Measurements from ENCODE around the gene MED29. TPM values are rescaled to one million over a fixed set of nuclear protein-coding genes. Genes with fewer than 3 reads are reported as not detected.
A peak's percentile ranks its signal among the peaks of the same experiment; 100 is the strongest.

MED29 gene
- total RNA-seq, 1 experiment from 2014 or later, result 38.7 TPM

DNA sequence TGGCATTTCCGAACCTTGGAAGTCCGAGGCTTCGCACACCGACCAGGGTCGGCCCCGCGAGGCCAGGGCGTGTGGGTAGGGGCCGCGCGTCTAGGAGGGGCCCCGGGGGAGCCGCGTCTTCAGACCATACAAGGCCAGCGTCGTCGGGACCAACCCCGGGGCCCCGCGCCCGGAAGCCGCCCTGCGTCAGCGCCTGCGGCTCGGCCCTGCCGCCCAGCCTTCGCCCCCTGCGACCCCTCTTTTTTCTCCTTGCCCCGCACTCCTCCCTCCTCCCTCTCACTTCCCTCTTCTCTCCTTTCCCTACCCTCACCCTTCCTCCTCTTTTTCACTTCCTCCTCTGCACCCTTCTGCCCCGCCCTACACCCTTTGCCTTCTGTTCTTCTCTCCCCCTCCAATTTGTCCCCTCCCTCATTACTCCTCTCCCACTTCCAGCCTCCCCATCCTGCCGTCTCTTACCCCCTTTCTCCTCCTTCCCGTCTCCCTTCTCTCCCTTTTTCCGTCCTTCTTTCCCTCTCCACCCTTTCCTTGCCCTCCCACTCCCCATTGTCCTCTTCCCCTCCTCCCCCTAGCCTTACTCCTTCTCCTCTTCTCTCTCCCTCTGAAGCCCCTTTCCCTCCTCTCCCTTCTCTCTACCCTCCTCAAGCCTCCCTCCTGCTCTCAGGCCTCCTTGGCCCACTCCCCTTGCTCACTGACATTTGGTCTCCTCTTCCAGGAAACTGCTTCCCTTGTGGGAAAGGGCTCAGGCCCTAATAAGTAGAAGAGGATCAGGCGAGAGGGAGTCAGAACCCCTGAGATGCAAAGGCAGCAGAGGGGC is 19.0 kb downstream of the MED29 start:
- DNase-seq (ENCODE audit: low read depth), result peak; percentile 60

GRCh38 chr19:39410831-39411080 is 19.6 kb downstream of the MED29 start:
- no peak for DNase-seq (ENCODE audit: low read depth)

GRCh38 chr19:39411081-39411831 is 20.1 kb downstream of the MED29 start:
- no peak for DNase-seq (ENCODE audit: low read depth)

DNA sequence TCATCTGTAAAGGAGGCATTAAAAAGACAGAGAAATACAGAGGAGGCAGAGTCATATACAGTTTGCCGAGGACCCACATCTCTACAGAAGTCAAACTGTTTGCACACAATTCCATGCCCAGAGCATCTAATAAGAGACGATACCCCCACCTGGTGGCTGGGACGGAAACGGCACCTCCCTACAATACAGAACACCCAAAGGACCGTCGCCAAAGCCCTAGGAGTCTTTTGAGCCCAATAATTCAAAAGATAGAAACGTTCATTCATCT is 20.6 kb downstream of the MED29 start:
- peak; percentile 93 for DNase-seq (ENCODE audit: low read depth)

DNA sequence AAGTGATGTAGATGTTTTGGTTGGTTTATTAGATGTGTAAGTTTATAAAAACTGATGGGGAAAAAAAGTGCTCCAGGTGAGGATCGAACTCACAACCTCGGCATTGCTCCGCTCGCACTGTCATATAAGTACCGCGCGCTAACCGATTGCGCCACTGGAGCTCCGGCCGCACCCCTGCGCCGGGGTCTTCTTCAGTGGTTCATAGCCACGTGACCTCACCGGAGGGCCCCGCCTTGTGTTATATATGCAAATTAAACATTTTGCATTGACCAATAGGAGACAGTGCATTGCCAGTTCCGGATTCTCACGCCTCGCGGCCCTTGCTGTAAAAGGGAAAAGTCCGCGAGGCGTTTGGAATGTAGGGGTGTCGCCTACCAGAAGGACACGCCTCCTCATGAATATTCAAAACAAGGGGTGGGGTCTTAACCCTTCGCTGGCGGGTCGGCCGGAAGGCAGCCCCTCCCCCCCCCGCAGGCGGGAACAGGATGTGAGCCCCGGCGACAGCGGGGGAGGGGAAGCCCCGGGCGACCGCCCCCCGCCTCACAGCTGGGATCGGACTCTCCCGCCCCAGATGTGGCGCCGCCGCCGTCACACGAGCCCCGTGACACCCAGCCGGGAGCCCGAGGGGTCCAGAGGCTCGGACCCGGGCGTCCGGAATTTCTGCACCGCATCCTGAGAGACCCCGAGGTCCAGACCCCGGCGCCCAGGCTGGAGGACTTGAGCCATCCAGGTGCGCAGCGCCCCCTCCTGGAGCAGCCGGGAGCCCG is 21.1 kb downstream of the MED29 start, which contains the start of gene PLEKHG2:
PLEKHG2 (plus strand) TSS at position 570 of the 767 bp plus-strand sequence. CDS start 1,418 bp downstream, outside the sequence.
- peak; percentile 100 for DNase-seq (ENCODE audit: low read depth)

GRCh38 chr19:39412867-39413271 is 21.7 kb downstream of the MED29 start:
- DNase-seq (ENCODE audit: low read depth), result no peak

DNA sequence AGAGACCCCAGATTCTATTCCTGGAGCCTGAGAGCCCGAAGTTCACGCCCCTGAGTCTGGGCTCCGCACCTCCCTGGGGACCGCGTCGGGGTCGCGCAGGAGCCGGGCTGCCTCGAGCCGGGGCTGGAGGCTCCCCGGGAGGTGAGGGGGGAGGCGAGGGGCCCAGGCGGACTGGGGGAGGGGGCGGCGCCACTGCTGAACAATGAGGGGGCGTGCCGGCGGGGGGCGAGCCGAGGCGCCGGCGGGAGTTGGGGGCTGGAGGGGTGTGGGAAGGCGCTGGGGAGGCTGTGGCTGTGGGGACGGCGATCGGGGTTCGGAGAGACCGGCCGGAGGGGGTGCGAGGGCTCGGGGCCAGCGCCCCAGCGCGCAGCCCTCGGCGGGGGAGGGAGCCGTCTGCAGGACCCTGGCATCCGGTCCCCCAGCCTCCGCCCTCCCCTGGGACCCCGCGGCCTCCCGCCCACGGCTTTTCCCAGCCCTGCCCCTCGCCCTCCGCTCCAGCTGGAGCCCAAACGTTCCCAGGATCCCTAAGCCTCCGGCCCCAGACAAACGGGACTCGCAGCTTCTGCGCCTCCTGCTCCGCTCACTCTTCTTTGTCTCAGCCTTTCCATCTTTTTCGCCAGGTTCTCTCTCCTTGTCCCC is 22.2 kb downstream of the MED29 start:
- DNase-seq (ENCODE audit: low read depth), result peak; percentile 66

GRCh38 chr19:39413911-39414608 is 22.9 kb downstream of the MED29 start:
- no peak for DNase-seq (ENCODE audit: low read depth)

DNA sequence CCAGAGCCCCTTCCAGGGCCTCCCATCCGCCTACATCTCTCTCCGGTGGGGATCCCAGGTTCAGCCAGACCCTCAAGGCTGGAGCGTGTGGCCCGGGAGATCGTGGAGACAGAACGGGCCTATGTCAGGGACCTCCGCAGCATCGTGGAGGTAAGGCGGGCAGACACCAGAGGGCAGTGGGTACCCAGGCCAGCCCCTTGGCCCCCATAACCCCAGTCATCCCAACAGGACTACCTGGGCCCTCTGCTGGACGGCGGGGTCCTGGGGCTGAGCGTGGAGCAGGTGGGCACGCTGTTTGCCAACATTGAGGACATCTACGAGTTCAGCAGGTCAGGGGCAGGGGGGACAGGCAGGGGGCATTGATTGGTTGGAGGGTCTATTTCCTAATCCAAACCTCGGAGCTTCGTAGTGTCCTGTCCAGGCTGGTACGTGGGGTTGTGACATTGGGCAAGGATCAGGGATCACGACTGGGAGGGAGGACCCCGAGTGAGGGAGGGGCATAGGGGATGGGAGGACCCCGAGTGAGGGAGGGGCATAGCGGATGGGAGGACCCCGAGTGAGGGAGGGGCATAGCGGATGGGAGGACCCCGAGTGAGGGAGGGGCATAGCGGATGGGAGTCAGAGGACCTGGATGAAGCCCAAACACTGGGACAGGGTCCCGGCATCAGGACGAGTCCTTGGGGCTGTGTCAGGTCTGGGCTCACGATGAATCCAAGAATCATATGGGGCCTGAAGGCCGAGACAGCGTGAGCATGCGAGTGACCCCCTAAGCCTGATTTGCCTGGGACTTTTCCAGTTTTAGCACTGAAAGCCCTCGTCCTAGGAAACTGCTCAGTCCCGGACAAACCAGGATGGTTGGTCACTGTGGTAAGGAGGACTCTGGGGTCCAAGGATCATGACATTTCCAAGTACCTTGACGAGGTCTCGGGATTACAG is 24.2 kb downstream of the MED29 start:
- no peak for DNase-seq (ENCODE audit: low read depth)

GRCh38 chr19:39416152-39417120 is 25.3 kb downstream of the MED29 start:
- no peak for DNase-seq (ENCODE audit: low read depth)

DNA sequence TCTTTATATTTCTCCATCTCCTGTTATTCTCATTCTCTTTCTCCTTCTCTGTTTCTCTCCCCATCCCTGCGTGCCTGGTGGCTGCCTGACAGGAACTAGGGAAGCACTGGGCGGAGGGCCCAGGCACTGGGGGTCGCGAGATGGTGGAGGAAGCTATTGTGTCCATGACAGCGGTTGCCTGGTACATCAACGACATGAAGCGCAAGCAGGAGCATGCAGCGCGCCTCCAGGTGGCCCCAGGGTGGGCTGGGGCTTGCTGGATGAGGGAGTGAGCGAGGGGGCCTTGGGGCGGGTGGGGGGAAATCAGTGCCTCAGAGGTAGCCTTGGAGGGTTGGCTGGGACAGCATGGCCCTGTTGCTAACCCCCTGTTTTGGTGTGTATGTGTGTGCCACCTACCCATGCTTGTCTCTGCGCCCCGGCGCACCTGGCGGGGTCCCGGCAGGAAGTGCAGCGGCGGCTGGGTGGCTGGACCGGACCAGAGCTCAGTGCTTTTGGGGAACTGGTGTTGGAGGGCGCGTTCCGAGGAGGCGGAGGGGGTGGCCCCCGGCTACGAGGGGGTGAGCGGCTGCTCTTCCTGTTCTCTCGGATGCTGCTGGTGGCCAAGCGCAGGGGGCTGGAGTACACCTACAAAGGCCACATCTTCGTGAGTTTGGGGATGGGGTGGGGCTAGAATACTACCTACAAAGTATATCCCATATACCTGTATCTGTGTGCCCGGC is 26.4 kb downstream of the MED29 start:
- no peak for DNase-seq (ENCODE audit: low read depth)

GRCh38 chr19:39419003-39419402 is 27.8 kb downstream of the MED29 start:
- DNase-seq (ENCODE audit: low read depth), result no peak

DNA sequence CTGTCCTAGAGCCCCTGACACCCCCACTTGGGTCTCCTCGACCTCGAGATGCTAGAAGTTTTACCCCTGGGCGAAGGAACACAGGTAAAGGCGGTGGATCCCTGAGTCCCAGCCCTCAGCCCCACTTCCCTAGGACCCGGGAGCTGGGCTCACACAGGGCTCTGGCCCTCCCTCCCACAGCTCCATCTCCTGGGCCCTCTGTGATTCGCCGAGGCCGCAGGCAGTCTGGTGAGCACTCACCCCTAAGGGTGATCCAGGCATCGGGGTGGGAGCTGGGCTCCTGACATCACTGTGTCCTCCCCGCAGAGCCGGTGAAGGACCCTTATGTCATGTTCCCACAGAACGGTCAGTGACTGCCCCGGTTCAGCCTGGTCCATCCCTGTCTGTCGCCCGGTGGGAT is 29.6 kb downstream of the MED29 start:
- DNase-seq (ENCODE audit: low read depth), result no peak

DNA sequence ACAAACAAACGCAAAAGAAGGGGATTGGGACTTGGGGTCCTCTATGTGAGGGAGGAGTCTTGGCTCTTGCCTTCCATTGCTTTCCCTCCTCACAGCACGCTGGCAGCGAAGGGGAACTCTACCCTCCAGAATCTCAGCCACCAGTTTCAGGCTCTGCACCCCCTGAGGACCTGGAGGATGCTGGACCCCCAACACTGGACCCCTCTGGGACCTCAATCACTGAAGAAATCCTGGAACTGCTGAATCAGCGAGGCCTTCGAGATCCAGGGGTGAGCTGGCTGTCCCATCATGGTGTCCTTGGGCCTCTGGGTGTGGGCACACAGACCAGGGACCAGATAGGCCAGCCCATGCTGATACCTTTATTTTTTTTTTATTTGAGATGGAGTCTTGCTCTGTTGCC is 30.8 kb downstream of the MED29 start:
- DNase-seq (ENCODE audit: low read depth), result no peak

- no peak for DNase-seq (ENCODE audit: low read depth)
Observed at GRCh38 chr19:39423258-39424086, 32.3 kb downstream of the MED29 start.

- DNase-seq (ENCODE audit: low read depth), result no peak
Observed at GRCh38 chr19:39424934-39425333, 33.8 kb downstream of the MED29 start.

DNA sequence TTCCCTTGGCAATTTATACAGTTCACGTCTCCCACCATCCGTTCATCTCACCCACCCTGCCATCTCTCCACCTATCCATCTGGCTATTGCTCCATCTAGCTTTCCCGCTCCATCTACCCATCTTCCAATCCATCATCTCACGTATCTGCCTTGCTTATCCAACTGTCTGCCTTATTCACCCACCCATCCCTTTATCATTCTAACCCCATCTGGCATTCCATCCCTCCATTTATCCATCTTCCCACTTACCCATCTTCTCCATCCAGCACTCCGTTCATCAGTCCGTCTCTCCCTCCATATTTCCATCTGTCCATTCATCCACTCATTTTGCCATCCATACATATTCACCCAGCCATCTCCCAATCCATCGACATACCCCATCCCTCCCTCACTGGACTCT is 34.6 kb downstream of the MED29 start:
- no peak for DNase-seq (ENCODE audit: low read depth)

- DNase-seq (ENCODE audit: low read depth), result no peak
Observed at GRCh38 chr19:39426170-39426569, 35.0 kb downstream of the MED29 start.

Measured in LHCN-M2 (cell line).